Right atrium auricular region (tissue), 2 donors: ENCODE results near the gene ACYP1. TPM values are rescaled to one million over a fixed set of nuclear protein-coding genes. Genes with fewer than 3 reads are reported as not detected.

Experiments
- DNase-seq: peaks from one replicate; pipeline ENCODE4 v3.0.0-alpha.2; 2019; ENCODE audit warnings: low spot score
- H3K27ac ChIP-seq, 2 donors: fragments of 200-600 bp; sonication (generic); 1 replicate in 1 of 2; 2 replicates in 1 of 2; pipeline ENCODE4 v1.5.1; 2016 to 2019
- H3K27me3 ChIP-seq, 2 donors: fragments of 200-600 bp; sonication (generic); one replicate each; pipeline versions ENCODE4 v1.5.1 to v1.6.0; 2017 to 2019
- H3K36me3 ChIP-seq: fragments of 200-600 bp; sonication (generic); one replicate; pipeline ENCODE4 v1.5.1; 2016
- H3K4me1 ChIP-seq, 2 donors: fragments of 200-600 bp; sonication (generic); one replicate each; pipeline versions ENCODE4 v1.5.1 to v1.6.0; 2017 to 2019
- H3K4me3 ChIP-seq, 2 donors: fragments of 200-600 bp; sonication (generic); 1 replicate in 1 of 2; 2 replicates in 1 of 2; pipeline ENCODE4 v1.5.1; 2017 to 2019; ENCODE audit warnings: mild to moderate bottlenecking in 1 of 2, moderate library complexity in 1 of 2
- H3K9me3 ChIP-seq, 2 donors: fragments of 200-600 bp; sonication (generic); one replicate each; pipeline ENCODE4 v1.5.1; 2019
- total RNA-seq, 2 donors: library from RNA; depleted of rRNA; stranded (reverse); fragments of >200 nt; gene quantifications; one replicate each; pipeline ENCODE4 v1.1.0, GENCODE V29; 2016
- TF ChIP-seq, protein P1 (sequence below), 2 donors: fragments of 200-600 bp; sonication (generic); IDR thresholded peaks; one replicate each; pipeline ENCODE4 v1.5.1; 2019; ENCODE audit warnings: antibody characterized with exemption in 2 of 2

The ACYP1 gene
- total RNA-seq, 2 donors from 2014 or later: 11.0 to 19.5 TPM

DNA sequence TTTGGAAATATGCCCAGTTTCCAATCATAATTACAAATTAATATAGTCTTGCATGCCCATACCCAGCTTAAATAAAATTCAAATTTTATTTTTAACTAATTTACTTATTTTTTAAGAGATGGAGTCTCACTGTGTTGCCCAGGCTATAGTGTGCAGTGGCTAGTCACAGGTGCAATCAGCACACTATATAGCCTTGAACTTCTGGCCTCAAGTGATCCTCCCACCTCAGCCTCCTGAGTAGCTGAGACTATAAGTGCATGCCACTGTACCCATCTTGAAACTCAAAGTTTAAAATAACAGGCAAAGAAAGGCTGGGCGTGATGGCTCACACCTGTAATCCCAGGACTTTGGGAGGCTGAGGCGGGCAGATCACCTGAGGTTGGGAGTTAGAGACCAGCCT, 22.9 kb downstream of the ACYP1 start:
- Histone ChIP-seq H3K4me1 (peaks cover 0 to 4% of the 10 kb centered on the region in 2 donors), H3K9me3 (no peaks in the 10 kb centered on the region), H3K36me3 (peaks cover 39% of the 10 kb centered on the region), H3K4me3 (no peak overlapping the region), H3K27ac (no peak overlapping the region), H3K27me3 (no peaks in the 10 kb centered on the region)
- TF ChIP-seq, protein P1, sequence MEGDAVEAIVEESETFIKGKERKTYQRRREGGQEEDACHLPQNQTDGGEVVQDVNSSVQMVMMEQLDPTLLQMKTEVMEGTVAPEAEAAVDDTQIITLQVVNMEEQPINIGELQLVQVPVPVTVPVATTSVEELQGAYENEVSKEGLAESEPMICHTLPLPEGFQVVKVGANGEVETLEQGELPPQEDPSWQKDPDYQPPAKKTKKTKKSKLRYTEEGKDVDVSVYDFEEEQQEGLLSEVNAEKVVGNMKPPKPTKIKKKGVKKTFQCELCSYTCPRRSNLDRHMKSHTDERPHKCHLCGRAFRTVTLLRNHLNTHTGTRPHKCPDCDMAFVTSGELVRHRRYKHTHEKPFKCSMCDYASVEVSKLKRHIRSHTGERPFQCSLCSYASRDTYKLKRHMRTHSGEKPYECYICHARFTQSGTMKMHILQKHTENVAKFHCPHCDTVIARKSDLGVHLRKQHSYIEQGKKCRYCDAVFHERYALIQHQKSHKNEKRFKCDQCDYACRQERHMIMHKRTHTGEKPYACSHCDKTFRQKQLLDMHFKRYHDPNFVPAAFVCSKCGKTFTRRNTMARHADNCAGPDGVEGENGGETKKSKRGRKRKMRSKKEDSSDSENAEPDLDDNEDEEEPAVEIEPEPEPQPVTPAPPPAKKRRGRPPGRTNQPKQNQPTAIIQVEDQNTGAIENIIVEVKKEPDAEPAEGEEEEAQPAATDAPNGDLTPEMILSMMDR (IDR thresholded peaks at IDR 0.05): no peak
- no peak for DNase-seq

DNA sequence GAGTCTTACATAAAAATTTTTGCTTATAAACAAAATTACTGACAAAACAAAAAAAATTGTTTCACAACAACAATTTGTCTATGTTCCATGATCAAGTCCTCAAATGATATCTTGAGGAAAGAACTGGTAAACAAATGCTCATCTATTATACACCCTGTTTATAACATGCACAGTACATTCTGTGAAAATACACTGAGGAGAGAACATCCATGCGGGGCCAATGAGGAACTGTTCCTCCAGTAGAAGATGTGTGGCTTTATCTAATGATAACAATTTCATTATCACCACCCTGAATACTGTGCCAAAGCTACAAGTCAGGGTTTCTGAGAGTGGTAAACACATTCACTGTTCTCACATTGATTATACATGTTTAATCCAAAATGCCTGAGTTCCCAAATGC, 23.3 kb downstream of the ACYP1 start:
- Histone ChIP-seq H3K9me3 (no peaks in the 10 kb centered on the region), H3K36me3 (peaks cover 39% of the 10 kb centered on the region), H3K27ac (no peak overlapping the region), H3K4me1 (peaks cover 0 to 4% of the 10 kb centered on the region in 2 donors), H3K27me3 (no peaks in the 10 kb centered on the region), H3K4me3 (no peak overlapping the region)
- TF ChIP-seq, protein P1 (IDR thresholded peaks at IDR 0.05): no peak
- DNase-seq: no peak

- no peak overlapping the region for H3K27ac ChIP-seq
- no peak for DNase-seq
- TF ChIP-seq, protein P1 (IDR thresholded peaks at IDR 0.05): no peak
- H3K36me3 ChIP-seq: peaks cover 60% of the 10 kb centered on the region
- H3K9me3 ChIP-seq: no peaks in the 10 kb centered on the region
- no peaks in the 10 kb centered on the region for H3K27me3 ChIP-seq
- no peaks in the 10 kb centered on the region for H3K4me1 ChIP-seq
- H3K4me3 ChIP-seq: no peak overlapping the region
Measured at GRCh38 chr14:75032939-75033338, 30.9 kb downstream of the ACYP1 start.

DNA sequence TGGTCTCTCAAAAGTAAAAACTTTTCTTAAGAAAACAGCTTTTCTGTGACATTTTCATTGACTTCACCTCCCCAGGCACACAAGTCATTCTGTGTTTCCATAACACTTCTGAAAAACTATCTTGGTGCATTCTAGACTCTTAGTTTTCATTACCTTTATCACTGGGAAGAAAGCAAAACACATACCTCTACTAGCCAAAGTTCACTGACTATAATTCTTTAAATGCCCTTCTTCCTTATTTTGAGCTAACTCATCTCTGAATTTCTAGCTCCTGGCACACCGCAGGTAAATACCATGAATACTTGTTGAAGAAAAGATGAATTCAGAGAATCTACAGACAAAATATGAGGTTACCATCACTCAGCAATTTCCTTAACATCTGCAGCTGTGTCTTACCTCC, 33.7 kb downstream of the ACYP1 start:
- no peak for DNase-seq
- Histone ChIP-seq H3K27ac (no peak overlapping the region), H3K4me1 (no peaks in the 10 kb centered on the region), H3K36me3 (peaks cover 59% of the 10 kb centered on the region), H3K4me3 (no peak overlapping the region), H3K27me3 (no peaks in the 10 kb centered on the region), H3K9me3 (no peaks in the 10 kb centered on the region)
- TF ChIP-seq, protein P1 (IDR thresholded peaks at IDR 0.05): no peak

DNA sequence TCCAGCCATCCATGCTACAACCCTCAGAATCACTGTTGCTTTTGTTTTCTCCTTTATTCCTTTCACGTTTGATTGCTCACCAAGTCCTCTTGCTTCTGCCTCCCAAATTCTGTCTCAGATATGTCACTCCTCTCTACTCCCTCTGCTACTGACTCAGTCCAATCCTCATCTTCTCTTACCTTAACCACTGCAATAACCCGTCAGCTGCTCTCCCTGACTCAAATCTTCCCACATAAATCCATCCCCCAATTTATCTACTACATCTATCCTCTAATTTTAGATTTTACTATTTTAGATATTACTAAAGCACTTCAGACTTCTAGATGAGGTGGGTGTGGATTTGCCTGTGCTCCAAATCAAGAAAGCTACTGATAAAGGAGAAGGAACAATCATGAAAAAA, 37.9 kb downstream of the ACYP1 start:
- H3K36me3 ChIP-seq: peaks cover 24% of the 10 kb centered on the region
- no peak overlapping the region for H3K4me3 ChIP-seq
- TF ChIP-seq, protein P1 (IDR thresholded peaks at IDR 0.05): no peak
- no peaks in the 10 kb centered on the region for H3K27me3 ChIP-seq
- H3K9me3 ChIP-seq: no peaks in the 10 kb centered on the region
- peaks cover 0 to 8% of the 10 kb centered on the region in 2 donors for H3K4me1 ChIP-seq
- DNase-seq: no peak
- H3K27ac ChIP-seq: no peak overlapping the region

DNA sequence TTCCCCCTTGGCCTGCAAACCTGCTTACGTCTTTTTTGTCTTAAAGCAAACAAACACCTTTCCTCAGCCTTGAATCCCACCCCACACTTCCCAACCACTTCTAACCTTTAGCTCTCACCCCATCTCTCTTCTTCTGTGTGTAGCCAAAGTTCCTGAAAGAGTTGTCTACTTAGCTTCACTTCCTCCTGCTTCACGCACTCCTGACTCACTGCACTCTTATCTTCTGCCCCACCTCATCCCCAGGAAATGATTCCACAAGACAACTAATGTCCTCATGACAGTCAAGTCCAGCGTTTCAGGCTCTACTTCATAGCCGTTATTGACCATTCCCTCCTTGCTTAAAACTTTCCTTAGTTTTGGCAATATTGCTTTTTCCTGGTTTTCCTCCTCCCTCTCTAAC, 38.7 kb downstream of the ACYP1 start:
- Histone ChIP-seq H3K4me3 (no peak overlapping the region), H3K27ac (no peak overlapping the region), H3K27me3 (no peaks in the 10 kb centered on the region), H3K4me1 (peaks cover 0 to 8% of the 10 kb centered on the region in 2 donors), H3K36me3 (peaks cover 22% of the 10 kb centered on the region), H3K9me3 (no peaks in the 10 kb centered on the region)
- DNase-seq: no peak
- TF ChIP-seq, protein P1 (IDR thresholded peaks at IDR 0.05): no peak
